ENCODE data around the gene POLR2F.

DNA sequence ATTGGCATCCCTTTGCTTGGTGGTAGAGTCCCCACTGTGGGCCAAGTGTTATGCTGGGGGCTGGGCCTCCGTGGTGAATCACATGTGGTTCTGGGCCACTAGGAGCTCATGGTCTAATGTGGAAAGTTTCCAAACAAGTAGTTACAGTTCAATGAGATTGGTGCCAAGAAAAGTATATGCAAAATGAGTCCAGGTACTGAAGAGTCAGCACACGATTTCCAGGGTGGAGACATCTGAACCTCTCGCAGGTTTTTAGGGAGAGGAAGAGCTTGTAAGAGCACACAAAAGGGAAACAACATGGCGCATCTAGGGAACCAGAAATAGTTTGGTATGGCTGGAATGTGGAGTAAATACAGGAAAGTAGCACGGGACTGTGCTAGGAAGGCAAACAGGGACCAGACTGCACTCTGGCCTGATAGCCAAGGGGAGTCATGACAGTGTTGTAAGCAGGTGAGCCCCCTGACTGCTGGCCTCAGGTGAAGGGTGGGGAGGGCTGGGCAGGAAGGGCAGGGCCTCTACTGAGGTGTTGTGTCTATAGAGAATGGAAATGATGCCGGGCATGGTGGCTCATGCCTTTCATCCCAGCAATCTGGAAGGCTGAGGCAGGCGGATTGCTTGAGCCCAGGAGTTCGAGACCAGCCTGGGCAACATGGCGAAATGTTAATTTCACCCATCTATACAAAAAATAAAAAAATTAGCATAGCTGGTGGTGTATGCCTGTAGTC, 12.6 kb downstream of the POLR2F start:
- TF ChIP-seq GABPA (IDR thresholded peaks at IDR 0.05 in 1 of 2, conservative IDR thresholded peaks at IDR 0.05 in 1 of 2), result no peak
- TF ChIP-seq, protein P1, sequence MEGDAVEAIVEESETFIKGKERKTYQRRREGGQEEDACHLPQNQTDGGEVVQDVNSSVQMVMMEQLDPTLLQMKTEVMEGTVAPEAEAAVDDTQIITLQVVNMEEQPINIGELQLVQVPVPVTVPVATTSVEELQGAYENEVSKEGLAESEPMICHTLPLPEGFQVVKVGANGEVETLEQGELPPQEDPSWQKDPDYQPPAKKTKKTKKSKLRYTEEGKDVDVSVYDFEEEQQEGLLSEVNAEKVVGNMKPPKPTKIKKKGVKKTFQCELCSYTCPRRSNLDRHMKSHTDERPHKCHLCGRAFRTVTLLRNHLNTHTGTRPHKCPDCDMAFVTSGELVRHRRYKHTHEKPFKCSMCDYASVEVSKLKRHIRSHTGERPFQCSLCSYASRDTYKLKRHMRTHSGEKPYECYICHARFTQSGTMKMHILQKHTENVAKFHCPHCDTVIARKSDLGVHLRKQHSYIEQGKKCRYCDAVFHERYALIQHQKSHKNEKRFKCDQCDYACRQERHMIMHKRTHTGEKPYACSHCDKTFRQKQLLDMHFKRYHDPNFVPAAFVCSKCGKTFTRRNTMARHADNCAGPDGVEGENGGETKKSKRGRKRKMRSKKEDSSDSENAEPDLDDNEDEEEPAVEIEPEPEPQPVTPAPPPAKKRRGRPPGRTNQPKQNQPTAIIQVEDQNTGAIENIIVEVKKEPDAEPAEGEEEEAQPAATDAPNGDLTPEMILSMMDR (IDR thresholded peaks at IDR 0.05; ENCODE audit: low read depth, low read length, missing input control), result no peak
- TF ChIP-seq, protein P2, sequence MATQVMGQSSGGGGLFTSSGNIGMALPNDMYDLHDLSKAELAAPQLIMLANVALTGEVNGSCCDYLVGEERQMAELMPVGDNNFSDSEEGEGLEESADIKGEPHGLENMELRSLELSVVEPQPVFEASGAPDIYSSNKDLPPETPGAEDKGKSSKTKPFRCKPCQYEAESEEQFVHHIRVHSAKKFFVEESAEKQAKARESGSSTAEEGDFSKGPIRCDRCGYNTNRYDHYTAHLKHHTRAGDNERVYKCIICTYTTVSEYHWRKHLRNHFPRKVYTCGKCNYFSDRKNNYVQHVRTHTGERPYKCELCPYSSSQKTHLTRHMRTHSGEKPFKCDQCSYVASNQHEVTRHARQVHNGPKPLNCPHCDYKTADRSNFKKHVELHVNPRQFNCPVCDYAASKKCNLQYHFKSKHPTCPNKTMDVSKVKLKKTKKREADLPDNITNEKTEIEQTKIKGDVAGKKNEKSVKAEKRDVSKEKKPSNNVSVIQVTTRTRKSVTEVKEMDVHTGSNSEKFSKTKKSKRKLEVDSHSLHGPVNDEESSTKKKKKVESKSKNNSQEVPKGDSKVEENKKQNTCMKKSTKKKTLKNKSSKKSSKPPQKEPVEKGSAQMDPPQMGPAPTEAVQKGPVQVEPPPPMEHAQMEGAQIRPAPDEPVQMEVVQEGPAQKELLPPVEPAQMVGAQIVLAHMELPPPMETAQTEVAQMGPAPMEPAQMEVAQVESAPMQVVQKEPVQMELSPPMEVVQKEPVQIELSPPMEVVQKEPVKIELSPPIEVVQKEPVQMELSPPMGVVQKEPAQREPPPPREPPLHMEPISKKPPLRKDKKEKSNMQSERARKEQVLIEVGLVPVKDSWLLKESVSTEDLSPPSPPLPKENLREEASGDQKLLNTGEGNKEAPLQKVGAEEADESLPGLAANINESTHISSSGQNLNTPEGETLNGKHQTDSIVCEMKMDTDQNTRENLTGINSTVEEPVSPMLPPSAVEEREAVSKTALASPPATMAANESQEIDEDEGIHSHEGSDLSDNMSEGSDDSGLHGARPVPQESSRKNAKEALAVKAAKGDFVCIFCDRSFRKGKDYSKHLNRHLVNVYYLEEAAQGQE (IDR thresholded peaks at IDR 0.05), result no peak
- TF ChIP-seq FOXA1 (IDR thresholded peaks at IDR 0.05), result no peak
- no peak for TF ChIP-seq RXRA (IDR thresholded peaks at IDR 0.05)
- TF ChIP-seq ATF3 (IDR thresholded peaks at IDR 0.05), result no peak
- no peak for TF ChIP-seq JUND (IDR thresholded peaks at IDR 0.05)
